Coronary artery (tissue), 2 donors: ENCODE data around the gene EFTUD2.

Experiments
- DNase-seq: peaks from one replicate; pipeline ENCODE4 v3.0.0-alpha.2; 2017; ENCODE audit warnings: low spot score
- H3K27ac ChIP-seq, 2 donors: fragments of 200-600 bp; sonication (generic); one replicate each; pipeline ENCODE4 v1.5.1; 2016 to 2019
- H3K4me3 ChIP-seq: fragments of 200-600 bp; sonication (generic); 2 replicates; pipeline ENCODE4 v1.5.1; 2016; ENCODE audit warnings: mild to moderate bottlenecking, moderate library complexity
- CTCF ChIP-seq: fragments of 200-600 bp; sonication (generic); IDR thresholded peaks from one replicate; pipeline ENCODE4 v1.5.1; 2019; ENCODE audit warnings: antibody characterized with exemption

The EFTUD2 gene

DNA sequence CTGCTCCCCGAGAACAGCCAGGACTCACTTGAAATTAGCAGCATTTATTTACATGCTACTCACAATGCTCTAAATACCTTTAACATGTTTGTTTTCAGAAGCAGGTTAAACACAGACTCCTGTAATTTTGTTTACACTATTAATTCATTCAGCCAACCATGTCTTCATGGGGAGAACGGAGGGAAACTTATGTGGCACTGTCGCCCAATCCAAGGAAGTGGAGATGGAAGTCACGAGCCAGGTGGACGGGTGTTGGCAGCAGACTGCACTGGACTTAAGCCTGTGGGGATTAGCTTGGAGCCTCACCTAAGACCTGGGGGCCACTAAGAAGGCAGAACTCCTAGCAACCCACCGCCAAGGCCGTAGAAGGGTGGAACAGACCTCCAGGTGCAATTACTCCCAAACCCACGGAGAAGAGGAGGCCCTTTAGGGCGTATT lies 24.9 kb upstream of the EFTUD2 start:
- no peak for TF ChIP-seq CTCF
- Histone ChIP-seq H3K4me3 (no peak overlapping the region), H3K27ac (no peak overlapping the region)
- DNase-seq = no peak

DNA sequence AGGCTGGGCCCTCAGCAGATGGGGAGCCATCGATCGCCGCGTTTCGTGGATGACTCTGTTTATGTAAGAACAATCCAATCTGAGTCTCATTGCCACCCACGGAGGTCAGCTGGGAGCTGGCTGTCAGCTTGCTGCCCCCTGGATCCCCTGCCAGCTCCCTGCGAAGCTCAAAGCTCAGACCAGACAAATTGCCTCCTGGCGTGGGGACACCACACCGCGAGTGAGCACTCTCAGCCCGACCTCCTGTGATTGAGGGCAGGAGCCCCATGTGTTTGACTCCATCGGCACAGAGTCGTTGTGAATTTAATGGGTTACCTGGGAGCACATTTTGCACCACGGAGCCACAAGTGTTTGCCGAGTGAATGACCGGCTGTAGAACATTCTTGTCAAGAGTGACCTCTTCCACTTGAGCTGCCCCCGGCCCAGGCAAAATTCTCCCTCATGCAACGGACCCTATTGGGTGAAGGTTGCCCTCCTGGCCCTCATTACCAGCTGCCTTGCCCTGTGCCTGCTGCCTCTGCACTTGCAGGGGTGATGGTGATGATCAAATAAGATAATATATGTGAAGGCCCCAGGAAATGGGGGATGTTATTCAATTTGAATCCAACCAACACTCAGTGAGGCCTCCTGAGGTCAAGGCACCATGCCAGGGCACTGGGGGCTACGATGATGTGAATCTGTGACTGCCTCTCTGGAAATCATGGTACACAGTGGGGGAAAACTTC lies 23.7 kb upstream of the EFTUD2 start:
- TF ChIP-seq CTCF = no peak
- no peak for DNase-seq
- Histone ChIP-seq H3K4me3 (no peak overlapping the region), H3K27ac (no peak overlapping the region)

GRCh38 chr17:44922136-44922535 lies 22.9 kb upstream of the EFTUD2 start:
- H3K4me3 ChIP-seq = no peak overlapping the region
- no peak for TF ChIP-seq CTCF
- H3K27ac ChIP-seq = no peak overlapping the region
- DNase-seq = no peak

DNA sequence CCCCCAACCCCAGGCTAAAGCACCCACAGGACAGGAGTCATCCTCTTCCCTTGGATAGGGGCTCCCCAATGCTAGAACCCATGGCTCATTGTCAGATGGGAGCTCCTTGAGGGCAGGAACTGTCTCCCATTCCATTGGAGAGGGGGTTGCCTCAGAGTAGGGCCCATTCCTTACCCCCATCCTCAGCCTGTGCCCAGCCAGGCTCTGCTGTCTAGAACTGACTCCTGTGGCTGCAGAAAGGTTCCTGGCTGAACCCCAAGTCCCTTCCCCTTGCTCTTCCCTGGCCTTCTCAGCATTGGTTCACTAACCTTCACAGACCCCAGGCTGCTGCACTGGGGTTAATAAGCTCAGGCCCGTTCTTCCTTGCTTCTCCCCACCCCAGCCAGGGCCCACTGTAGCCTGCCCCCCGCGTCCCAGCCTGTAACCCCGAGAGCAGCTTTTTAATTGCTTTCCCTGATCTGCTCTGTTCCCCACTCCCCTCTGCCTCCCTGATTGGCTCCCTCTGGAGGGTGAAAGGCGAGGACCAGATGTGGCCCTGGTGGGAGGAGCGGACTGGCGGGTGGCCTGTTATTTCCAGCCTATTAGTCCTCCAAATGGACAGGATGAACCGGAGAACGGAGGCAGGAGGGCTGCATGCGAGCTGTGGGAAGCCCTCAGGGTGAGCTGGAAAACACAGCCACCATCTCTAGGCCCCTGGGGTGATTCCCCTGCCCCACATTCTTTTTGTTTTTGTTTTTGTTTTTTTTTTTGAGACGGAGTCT lies 22.1 kb upstream of the EFTUD2 start:
- DNase-seq = no peak
- TF ChIP-seq CTCF = no peak
- no peak overlapping the region for H3K27ac ChIP-seq

GRCh38 chr17:44920565-44920940 lies 21.3 kb upstream of the EFTUD2 start:
- Histone ChIP-seq H3K4me3 (no peak overlapping the region), H3K27ac (no peak overlapping the region)
- DNase-seq = no peak
- TF ChIP-seq CTCF = no peak

More for the DNA sequence above, 22.1 kb upstream of the EFTUD2 start:
- no peak overlapping the region for H3K4me3 ChIP-seq

DNA sequence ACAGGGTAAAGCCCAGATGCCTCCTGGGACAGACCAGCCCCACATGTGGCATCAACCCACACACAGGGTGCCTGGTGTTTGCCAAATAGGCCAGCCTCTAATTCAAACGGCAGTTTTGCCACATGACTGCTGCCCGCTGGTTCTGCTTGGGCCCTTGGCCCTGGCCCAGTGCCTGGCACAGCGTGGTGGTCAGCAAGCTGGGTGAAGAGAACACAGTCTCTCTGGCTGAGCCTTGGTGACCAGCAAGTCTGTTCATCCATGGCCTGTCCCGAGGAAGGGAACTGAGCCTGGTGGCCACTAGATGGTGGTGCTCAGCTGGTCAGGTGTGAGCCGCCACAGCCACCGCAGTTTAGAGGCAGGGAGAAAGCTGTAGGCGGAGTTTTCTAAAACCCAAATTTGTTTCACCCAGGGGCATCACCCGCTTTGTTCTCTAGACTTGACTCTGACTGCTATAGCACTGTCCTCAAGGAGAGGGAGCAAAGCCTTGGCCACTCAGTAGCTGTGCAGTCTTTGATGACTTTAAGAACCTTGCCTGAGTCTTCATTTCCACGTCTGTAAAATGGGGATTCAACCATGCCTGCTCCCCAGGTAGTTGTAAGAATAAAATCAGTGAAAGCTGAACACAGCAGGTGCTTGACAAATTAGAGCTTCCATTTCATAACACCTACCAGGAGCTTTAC lies 20.8 kb upstream of the EFTUD2 start:
- no peak overlapping the region for H3K4me3 ChIP-seq
- peak; percentile 68 for TF ChIP-seq CTCF
- H3K27ac ChIP-seq = no peak overlapping the region
- peak; percentile 87 for DNase-seq
